ENCODE measurements around the gene MBTPS1. TPM values are rescaled to one million over a fixed set of nuclear protein-coding genes. Genes with fewer than 3 reads are reported as not detected.

MBTPS1 gene
- total RNA-seq, 4 donors from 2014 or later: 98.4 to 149 (median 121) TPM

GRCh38 chr16:84098939-84099338 lies 17.8 kb downstream of the MBTPS1 start:
- WGBS, 2 donors: 67 to 83% methylated on average over 7 of the region's 7 CpGs
- Histone ChIP-seq H3K36me3 (peaks cover 0 to 67% (median 14%) of the 10 kb centered on the region in 3 donors), H3K4me3 (no peak overlapping the region)

GRCh38 chr16:84096447-84097005 lies 20.2 kb downstream of the MBTPS1 start:
- H3K27me3 ChIP-seq: no peaks in the 10 kb centered on the region
- TF ChIP-seq, protein P1, sequence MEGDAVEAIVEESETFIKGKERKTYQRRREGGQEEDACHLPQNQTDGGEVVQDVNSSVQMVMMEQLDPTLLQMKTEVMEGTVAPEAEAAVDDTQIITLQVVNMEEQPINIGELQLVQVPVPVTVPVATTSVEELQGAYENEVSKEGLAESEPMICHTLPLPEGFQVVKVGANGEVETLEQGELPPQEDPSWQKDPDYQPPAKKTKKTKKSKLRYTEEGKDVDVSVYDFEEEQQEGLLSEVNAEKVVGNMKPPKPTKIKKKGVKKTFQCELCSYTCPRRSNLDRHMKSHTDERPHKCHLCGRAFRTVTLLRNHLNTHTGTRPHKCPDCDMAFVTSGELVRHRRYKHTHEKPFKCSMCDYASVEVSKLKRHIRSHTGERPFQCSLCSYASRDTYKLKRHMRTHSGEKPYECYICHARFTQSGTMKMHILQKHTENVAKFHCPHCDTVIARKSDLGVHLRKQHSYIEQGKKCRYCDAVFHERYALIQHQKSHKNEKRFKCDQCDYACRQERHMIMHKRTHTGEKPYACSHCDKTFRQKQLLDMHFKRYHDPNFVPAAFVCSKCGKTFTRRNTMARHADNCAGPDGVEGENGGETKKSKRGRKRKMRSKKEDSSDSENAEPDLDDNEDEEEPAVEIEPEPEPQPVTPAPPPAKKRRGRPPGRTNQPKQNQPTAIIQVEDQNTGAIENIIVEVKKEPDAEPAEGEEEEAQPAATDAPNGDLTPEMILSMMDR (IDR thresholded peaks at IDR 0.05): no peak
- TF ChIP-seq EP300 (IDR thresholded peaks at IDR 0.05): no peak
- no peak for TF ChIP-seq POLR2A (IDR thresholded peaks at IDR 0.05)
- no peak for DNase-seq (ENCODE audit: low spot score in 2 of 2)
- H3K4me3 ChIP-seq: no peak overlapping the region
- H3K36me3 ChIP-seq: peaks cover 0 to 91% (median 21%) of the 10 kb centered on the region in 3 donors
- no peaks in the 10 kb centered on the region for H3K9me3 ChIP-seq
- no peak overlapping the region for H3K27ac ChIP-seq
- WGBS, 2 donors: 69 to 70% methylated on average over 4 of the region's 4 CpGs
- peaks cover 0 to 8% (median 0%) of the 10 kb centered on the region in 4 donors for H3K4me1 ChIP-seq

More at GRCh38 chr16:84098939-84099338, 17.8 kb downstream of the MBTPS1 start:
- no peaks in the 10 kb centered on the region for H3K27me3 ChIP-seq
- peaks cover 0 to 27% (median 0%) of the 10 kb centered on the region in 4 donors for H3K4me1 ChIP-seq
- H3K9me3 ChIP-seq: no peaks in the 10 kb centered on the region
- no peak overlapping the region for H3K27ac ChIP-seq
- DNase-seq (ENCODE audit: low spot score in 2 of 2): no peak
- TF ChIP-seq, protein P1 (IDR thresholded peaks at IDR 0.05): no peak
- TF ChIP-seq POLR2A (IDR thresholded peaks at IDR 0.05) (no peak), EP300 (IDR thresholded peaks at IDR 0.05) (no peak)

DNA sequence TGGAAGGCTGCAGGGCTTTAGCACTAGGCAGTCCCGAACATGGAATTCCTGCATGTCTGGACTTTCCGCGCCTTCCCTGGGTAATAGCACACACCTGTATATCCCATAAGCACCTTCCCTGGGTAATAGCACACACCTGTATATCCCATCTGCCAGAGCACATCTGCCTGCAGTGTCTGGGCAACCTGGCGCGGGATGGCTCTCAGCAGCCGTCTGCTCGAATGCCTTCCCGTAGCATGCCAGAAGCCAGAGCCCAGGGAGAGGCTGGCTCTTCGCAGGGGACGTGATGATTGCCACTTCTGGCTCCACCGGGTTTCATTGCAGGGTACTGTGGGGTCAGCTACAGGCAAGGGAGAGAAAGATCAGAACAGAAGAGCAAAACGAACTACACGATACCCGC lies 21.3 kb downstream of the MBTPS1 start:
- 88 to 95% methylated on average over 10 to 14 of the region's 14 CpGs for WGBS, 2 donors
- no peak for TF ChIP-seq EP300 (IDR thresholded peaks at IDR 0.05)
- TF ChIP-seq, protein P1 (IDR thresholded peaks at IDR 0.05): no peak
- TF ChIP-seq POLR2A (IDR thresholded peaks at IDR 0.05): no peak
- H3K36me3 ChIP-seq: peaks cover 3 to 95% (median 30%) of the 10 kb centered on the region in 3 donors
- no peaks in the 10 kb centered on the region for H3K4me1 ChIP-seq
- H3K27ac ChIP-seq: no peak overlapping the region
- H3K9me3 ChIP-seq: no peaks in the 10 kb centered on the region
- no peak for DNase-seq (ENCODE audit: low spot score in 2 of 2)
- H3K27me3 ChIP-seq: no peaks in the 10 kb centered on the region
- H3K4me3 ChIP-seq: no peak overlapping the region

GRCh38 chr16:84093879-84094270 lies 22.9 kb downstream of the MBTPS1 start:
- 91 to 96% methylated on average over 4 of the region's 4 CpGs for WGBS, 2 donors
- no peak for DNase-seq (ENCODE audit: low spot score in 2 of 2)

More at GRCh38 chr16:84093879-84094270, 22.9 kb downstream of the MBTPS1 start:
- H3K4me3 ChIP-seq: no peak overlapping the region
- no peaks in the 10 kb centered on the region for H3K9me3 ChIP-seq
- TF ChIP-seq POLR2A (IDR thresholded peaks at IDR 0.05): no peak
- TF ChIP-seq EP300 (IDR thresholded peaks at IDR 0.05): no peak
- TF ChIP-seq, protein P1 (IDR thresholded peaks at IDR 0.05): no peak
- no peak overlapping the region for H3K27ac ChIP-seq
- no peaks in the 10 kb centered on the region for H3K4me1 ChIP-seq
- no peaks in the 10 kb centered on the region for H3K27me3 ChIP-seq
- peaks cover 3 to 96% (median 39%) of the 10 kb centered on the region in 3 donors for H3K36me3 ChIP-seq
